GM13976 (cell line): Measurements from ENCODE around the gene HDLBP.

Experiments
- DNase-seq: peaks from one replicate; pipeline ENCODE4 v3.0.0; 2012; ENCODE audit warnings: low spot score
- in situ Hi-C: fragments of 300-500 bp; cut with MboI; formaldehyde crosslinking; loops from one replicate; pipeline ENCODE4 v1.12.0; 2022; ENCODE audit warnings: low sequenced_read_pairs, mixed read lengths, inconsistent platforms; ENCODE audit not compliant: unreplicated experiment
- TF ChIP-seq, protein P1 (sequence below): IDR thresholded peaks from 2 replicates; pipeline ENCODE4 v1.5.1; 2012; ENCODE audit warnings: borderline replicate concordance, mild to moderate bottlenecking; ENCODE audit not compliant: insufficient read depth; ENCODE audit errors: extremely low read depth, missing control alignments, control extremely low read depth

Gene HDLBP

GRCh38 chr2:241257419-241258032, 57.9 kb downstream of the HDLBP start:
- TF ChIP-seq, protein P1, sequence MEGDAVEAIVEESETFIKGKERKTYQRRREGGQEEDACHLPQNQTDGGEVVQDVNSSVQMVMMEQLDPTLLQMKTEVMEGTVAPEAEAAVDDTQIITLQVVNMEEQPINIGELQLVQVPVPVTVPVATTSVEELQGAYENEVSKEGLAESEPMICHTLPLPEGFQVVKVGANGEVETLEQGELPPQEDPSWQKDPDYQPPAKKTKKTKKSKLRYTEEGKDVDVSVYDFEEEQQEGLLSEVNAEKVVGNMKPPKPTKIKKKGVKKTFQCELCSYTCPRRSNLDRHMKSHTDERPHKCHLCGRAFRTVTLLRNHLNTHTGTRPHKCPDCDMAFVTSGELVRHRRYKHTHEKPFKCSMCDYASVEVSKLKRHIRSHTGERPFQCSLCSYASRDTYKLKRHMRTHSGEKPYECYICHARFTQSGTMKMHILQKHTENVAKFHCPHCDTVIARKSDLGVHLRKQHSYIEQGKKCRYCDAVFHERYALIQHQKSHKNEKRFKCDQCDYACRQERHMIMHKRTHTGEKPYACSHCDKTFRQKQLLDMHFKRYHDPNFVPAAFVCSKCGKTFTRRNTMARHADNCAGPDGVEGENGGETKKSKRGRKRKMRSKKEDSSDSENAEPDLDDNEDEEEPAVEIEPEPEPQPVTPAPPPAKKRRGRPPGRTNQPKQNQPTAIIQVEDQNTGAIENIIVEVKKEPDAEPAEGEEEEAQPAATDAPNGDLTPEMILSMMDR, result no peak
- in situ Hi-C loops, result no loop called here
- DNase-seq, result no peak

DNA sequence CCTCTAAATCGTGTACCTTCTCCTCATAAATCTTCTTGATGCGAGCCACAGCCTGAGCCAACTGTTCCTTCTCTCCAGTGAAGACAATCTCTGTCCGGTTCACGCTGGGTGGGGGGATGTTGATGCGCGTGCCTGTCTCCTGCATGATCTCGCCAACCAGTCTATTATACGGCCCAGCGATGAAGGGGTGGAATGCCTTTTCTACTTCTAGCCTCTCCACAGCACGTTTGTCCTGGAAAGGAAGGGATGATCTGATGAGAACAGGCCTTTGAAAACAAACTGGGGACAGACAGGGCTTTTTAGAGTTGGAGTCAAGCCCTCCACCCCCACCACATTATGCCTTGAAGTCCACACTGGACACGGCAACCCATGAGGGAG, 59.3 kb downstream of the HDLBP start:
- TF ChIP-seq, protein P1, result no peak
- in situ Hi-C loops, result no loop called here
- DNase-seq, result no peak

- no peak for DNase-seq
- TF ChIP-seq, protein P1, result no peak
- in situ Hi-C loops, result no loop called here
Measured at GRCh38 chr2:241255542-241256167, 59.8 kb downstream of the HDLBP start.

DNA sequence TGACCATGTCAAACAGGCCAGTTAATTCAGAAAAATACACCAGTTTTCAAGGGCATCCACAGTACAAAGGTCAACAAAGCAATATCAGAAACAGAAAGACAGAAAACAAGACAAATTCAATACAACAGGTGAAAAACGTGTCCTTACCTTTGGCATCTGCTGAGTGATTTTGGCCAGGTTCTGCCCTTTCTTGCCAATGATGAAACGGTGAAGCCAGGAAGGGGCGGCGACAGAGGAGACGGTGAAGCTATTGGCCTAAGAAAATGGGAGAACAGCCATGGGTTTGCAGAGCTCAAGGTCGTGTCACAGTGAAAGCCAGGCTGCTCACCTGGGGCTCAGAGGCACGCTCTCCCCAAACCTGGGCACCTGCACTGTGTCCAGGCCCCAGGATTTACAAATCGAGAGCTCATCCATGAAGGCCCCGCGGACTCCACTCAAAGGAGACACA, 60.5 kb downstream of the HDLBP start:
- TF ChIP-seq, protein P1, result no peak
- in situ Hi-C loops, result no loop called here
- no peak for DNase-seq

GRCh38 chr2:241252778-241253475, 62.5 kb downstream of the HDLBP start:
- in situ Hi-C loops, result no loop called here
- TF ChIP-seq, protein P1, result no peak
- no peak for DNase-seq

DNA sequence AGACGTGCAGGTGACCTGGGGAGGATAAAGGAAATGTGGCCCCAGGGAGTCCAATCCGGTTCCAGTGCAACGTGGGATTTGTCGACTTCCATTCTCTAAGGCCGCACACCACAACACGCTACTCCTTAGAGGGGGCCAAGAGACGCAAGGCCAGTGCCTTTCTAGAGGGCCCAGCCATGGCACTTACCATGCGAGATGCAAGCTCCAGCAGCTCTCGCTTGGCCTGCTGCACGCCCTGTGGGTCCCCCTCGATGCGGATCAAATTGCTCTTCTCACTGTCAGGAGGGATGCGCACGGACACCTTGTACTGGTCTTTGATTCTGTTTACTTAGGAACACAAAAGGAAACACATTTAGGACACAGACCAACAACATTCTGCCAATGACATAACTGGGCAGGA, 65.8 kb downstream of the HDLBP start:
- no peak for DNase-seq
- in situ Hi-C loops, result no loop called here
- TF ChIP-seq, protein P1, result no peak
